ENCODE results near the gene LYRM1.
"Not testable (repeated sequence)": the region's sequence is repeated elsewhere in the genome, so short reads cannot be mapped to it uniquely, and the experiment has no call there.

Gene LYRM1

GRCh38 chr16:20857281-20857680 lies 43.3 kb upstream of the LYRM1 start:
- in situ Hi-C loops (cut with MboI; ENCODE audit: low sequenced_read_pairs, unreplicated experiment): no loop called here
- TF ChIP-seq CTCF (IDR thresholded peaks at IDR 0.05; ENCODE audit: borderline replicate concordance, control extremely low read depth, extremely low read depth, insufficient read depth, missing control alignments): no peak
- DNase-seq (ENCODE audit: low spot score): no peak

DNA sequence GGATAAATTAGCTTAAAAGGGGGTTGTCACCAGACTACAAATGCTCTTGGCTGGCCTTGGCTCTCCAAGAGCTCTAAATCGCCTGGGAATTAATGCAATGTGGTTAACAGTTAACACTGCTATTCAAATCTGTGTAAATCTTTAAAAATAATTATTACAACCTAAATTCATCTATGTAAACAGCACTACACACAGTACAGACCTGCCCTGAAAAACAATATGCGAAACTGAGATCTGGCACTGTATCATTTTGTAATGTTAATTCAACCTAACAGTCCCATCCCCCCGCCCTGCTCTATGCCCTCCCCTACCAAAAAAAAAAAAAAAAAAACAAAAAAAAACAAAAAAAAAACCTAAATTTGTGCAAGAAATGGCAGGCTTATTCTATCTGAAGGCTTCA lies 41.3 kb upstream of the LYRM1 start:
- in situ Hi-C loops (cut with MboI; ENCODE audit: low sequenced_read_pairs, unreplicated experiment): no loop called here

DNA sequence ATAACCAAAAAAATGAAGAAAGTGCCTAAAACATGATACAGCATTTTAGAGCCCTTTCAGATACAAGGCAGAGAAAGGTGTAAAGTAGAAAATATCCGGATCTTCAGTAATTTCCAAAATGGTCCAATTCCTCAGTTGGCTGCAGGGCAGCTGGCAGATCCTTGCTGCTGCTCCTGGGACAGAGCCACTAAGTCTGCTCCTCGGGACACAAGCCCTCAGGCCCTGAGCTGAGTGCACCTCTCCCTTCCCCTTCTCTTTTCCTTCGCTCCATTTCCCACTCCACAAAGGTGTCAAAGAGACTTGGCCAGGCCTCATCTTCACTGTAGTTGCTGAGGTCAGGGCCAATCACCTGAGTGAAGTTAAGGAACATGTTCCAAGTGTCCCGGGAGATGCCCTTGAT lies 40.9 kb upstream of the LYRM1 start:
- in situ Hi-C loops (cut with MboI; ENCODE audit: low sequenced_read_pairs, unreplicated experiment): no loop called here
- no peak for DNase-seq (ENCODE audit: low spot score)
- TF ChIP-seq CTCF (IDR thresholded peaks at IDR 0.05; ENCODE audit: borderline replicate concordance, control extremely low read depth, extremely low read depth, insufficient read depth, missing control alignments): no peak

More for the DNA sequence above, 41.3 kb upstream of the LYRM1 start:
- DNase-seq (ENCODE audit: low spot score): no peak
- no peak for TF ChIP-seq CTCF (IDR thresholded peaks at IDR 0.05; ENCODE audit: borderline replicate concordance, control extremely low read depth, extremely low read depth, insufficient read depth, missing control alignments)

DNA sequence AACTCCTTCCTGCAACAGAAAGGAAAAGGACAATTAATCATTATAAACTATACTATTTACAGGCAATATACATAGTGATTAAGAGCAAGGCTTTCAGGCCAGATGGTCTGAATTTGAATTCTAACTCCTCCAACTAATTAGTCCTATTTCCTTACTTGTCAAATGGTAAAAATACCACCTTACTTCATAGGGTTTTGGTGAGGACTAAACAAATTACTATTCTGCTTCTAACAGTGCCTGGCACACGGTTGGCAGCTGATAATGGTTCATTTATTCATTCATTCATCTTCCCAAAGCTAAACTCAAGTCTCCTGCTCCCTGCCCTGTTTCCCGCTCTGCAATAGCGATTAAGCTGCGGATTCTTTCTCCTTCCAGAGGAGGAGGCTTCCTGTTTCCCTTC lies 40.2 kb upstream of the LYRM1 start:
- no peak for TF ChIP-seq CTCF (IDR thresholded peaks at IDR 0.05; ENCODE audit: borderline replicate concordance, control extremely low read depth, extremely low read depth, insufficient read depth, missing control alignments)
- no peak for DNase-seq (ENCODE audit: low spot score)
- in situ Hi-C loops (cut with MboI; ENCODE audit: low sequenced_read_pairs, unreplicated experiment): no loop called here

DNA sequence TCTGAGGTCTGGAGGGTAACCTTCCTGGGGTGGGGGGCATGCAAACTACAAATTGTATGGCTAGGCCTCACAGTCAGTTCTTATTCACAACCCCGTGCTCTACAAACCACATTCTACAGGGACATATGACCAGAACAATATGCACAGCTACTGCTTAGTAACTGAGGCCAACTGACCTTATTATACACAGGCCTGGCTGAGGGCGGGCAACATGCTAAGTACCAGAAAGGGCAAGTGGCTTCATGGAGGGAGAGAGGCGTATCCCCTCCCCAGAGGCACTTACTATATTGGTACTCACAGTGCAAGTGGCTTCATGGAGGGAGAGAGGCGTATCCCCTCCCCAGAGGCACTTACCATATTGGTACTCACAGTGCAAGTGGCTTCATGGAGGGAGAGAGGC lies 39.6 kb upstream of the LYRM1 start:
- DNase-seq (ENCODE audit: low spot score); in situ Hi-C loops (cut with MboI; ENCODE audit: low sequenced_read_pairs, unreplicated experiment): not testable (repeated sequence)

DNA sequence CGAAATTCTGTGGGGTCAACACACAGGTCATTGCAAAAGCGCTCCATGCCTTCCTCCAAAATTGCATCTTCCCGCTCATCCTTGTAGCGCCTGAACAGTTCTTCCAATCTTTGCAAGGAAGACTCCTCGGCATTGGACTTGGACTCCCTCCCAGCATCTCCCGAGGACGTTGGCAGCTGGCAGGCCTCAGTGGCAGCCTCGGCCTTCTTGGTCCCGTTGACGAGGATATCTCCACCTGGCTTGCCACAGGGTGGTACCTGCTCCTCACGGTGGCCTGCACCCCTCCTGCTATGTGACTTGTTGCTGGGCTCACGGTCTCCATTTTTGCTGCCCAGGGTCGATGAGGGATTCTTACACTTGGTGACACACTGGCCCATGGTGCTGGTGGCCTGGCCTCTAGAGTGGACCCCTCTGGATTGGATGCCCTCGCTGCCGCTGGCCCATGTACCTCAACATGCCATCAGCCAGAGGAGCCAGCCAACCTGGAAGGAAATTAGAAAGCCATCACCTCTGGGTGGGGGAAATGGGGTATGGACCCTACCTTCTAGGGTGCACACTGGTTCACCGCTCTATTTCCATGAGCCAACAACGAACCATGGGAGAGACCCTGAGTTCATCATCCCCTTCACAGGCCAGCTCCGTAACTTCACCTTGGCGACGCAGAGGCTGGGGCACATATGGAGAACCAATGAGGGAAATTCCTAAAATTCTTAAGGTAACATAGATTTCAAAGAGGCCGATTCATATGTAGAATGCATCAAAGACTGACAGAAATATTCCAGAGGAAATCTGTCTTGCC lies 38.2 kb upstream of the LYRM1 start:
- in situ Hi-C loops (cut with MboI; ENCODE audit: low sequenced_read_pairs, unreplicated experiment): no loop called here
- no peak for TF ChIP-seq CTCF (IDR thresholded peaks at IDR 0.05; ENCODE audit: borderline replicate concordance, control extremely low read depth, extremely low read depth, insufficient read depth, missing control alignments)
- no peak for DNase-seq (ENCODE audit: low spot score)

DNA sequence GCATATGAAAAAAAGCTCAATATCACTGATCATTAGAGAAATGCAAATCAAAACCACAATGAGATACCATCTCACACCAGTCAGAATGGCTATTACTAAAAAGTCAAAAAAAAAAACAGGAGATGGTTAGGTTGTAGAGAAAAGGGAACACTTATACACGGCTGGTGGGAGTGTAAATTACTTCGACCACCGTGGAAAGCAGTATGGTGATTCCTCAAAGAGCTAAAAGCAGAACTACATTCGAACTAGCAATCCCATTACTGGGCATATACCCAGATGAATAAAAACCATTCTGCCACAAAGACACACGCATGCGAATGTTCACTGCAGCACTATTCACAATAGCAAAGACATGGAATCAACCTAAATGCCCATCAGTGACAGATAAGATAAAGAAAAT lies 36.2 kb upstream of the LYRM1 start:
- in situ Hi-C loops (cut with MboI; ENCODE audit: low sequenced_read_pairs, unreplicated experiment); DNase-seq (ENCODE audit: low spot score): not testable (repeated sequence)
